GM21717 (cell line): ENCODE data around the gene KLK6.

Experiments used
- ATAC-seq: cut with Tn5 transposase; IDR thresholded peaks from one replicate; pipeline ENCODE4 v1.9.1; 2021; ENCODE audit warnings: mild to moderate bottlenecking, moderate library complexity; ENCODE audit not compliant: unreplicated experiment

Gene KLK6

GRCh38 chr19:50969413-50969760 is at the start of gene KLK6:
Gene KLK6, minus strand, starts transcription at chr19:50969591. Its CDS starts 1,487 bp downstream, at chr19:50968104.
- no peak for ATAC-seq

- no peak for ATAC-seq
These were observed 49.6 kb upstream of the KLK6 start for GRCh38 chr19:51018745-51019543.

- ATAC-seq, result no peak
These were observed 47.6 kb upstream of the KLK6 start for GRCh38 chr19:51016798-51017683.

GRCh38 chr19:51015691-51016267 is 46.4 kb upstream of the KLK6 start:
- ATAC-seq, result no peak

GRCh38 chr19:51014242-51014641 is 44.9 kb upstream of the KLK6 start:
- no peak for ATAC-seq

- ATAC-seq, result no peak
These were observed 43.3 kb upstream of the KLK6 start for GRCh38 chr19:51012661-51013190.

GRCh38 chr19:51010066-51010795 is 40.8 kb upstream of the KLK6 start:
- no peak for ATAC-seq

GRCh38 chr19:51009061-51009891 is 39.9 kb upstream of the KLK6 start:
- no peak for ATAC-seq

GRCh38 chr19:51007488-51007887 is 38.1 kb upstream of the KLK6 start:
- ATAC-seq, result no peak

GRCh38 chr19:51006406-51006805 is 37.0 kb upstream of the KLK6 start:
- no peak for ATAC-seq

GRCh38 chr19:51005248-51005647 is 35.9 kb upstream of the KLK6 start:
- no peak for ATAC-seq

GRCh38 chr19:51003316-51003715 is 33.9 kb upstream of the KLK6 start:
- ATAC-seq, result no peak

GRCh38 chr19:51002542-51003311 is 33.3 kb upstream of the KLK6 start:
- no peak for ATAC-seq

GRCh38 chr19:51002089-51002532 is 32.7 kb upstream of the KLK6 start:
- no peak for ATAC-seq

- ATAC-seq, result no peak
These were observed 32.1 kb upstream of the KLK6 start, which contains the start of gene KLK8 for GRCh38 chr19:51001515-51001914. Gene KLK8, minus strand, starts transcription at chr19:51001604. Its CDS starts 437 bp downstream, at chr19:51001167.

GRCh38 chr19:51000981-51001380 is 31.6 kb upstream of the KLK6 start:
- no peak for ATAC-seq

- no peak for ATAC-seq
These were observed 31.0 kb upstream of the KLK6 start for GRCh38 chr19:51000426-51000825.

GRCh38 chr19:50998686-50999085 is 29.3 kb upstream of the KLK6 start:
- no peak for ATAC-seq

- ATAC-seq, result no peak
These were observed 28.7 kb upstream of the KLK6 start for GRCh38 chr19:50998061-50998460.
